Endodermal cell (in vitro differentiated cells): ENCODE results near the gene AQP12B. TPM values are rescaled to one million over a fixed set of nuclear protein-coding genes. Genes with fewer than 3 reads are reported as not detected.

Experiments
- DNase-seq: peaks from one replicate; pipeline ENCODE4 v3.0.0-alpha.2; 2017
- H3K27ac ChIP-seq: 2 replicates; pipeline ENCODE4 v1.5.1; 2013; ENCODE audit warnings: mild to moderate bottlenecking, low read depth, low read length, moderate library complexity
- H3K27me3 ChIP-seq: 2 replicates; pipeline ENCODE4 v1.6.1; 2013; ENCODE audit warnings: mild to moderate bottlenecking, low read length, moderate library complexity; ENCODE audit not compliant: insufficient read depth, control insufficient read depth, poor library complexity, severe bottlenecking
- H3K36me3 ChIP-seq: 2 replicates; pipeline ENCODE4 v1.7.0; 2013; ENCODE audit warnings: mild to moderate bottlenecking, low read length, moderate library complexity; ENCODE audit not compliant: control insufficient read depth, insufficient read depth
- H3K4me1 ChIP-seq: one replicate; pipeline ENCODE4 v1.7.0; 2013; ENCODE audit warnings: low read length; ENCODE audit not compliant: control insufficient read depth, insufficient read depth
- H3K4me3 ChIP-seq: 2 replicates; pipeline ENCODE4 v1.5.1; 2013; ENCODE audit warnings: mild to moderate bottlenecking, low read length, moderate library complexity
- H3K9ac ChIP-seq: 2 replicates; pipeline ENCODE4 v1.6.1; 2013; ENCODE audit warnings: mild to moderate bottlenecking, low read length, moderate library complexity; ENCODE audit not compliant: poor library complexity, severe bottlenecking; ENCODE audit errors: extremely low read depth
- H3K9me3 ChIP-seq: 2 replicates; pipeline ENCODE4 v1.6.1; 2013; ENCODE audit warnings: mild to moderate bottlenecking, low read length, moderate library complexity; ENCODE audit not compliant: control insufficient read depth
- H3K27ac Mint-ChIP-seq: 2 replicates; pipeline ENCODE4 v1.8.0; 2020; ENCODE audit warnings: mixed read lengths
- H3K27me3 Mint-ChIP-seq: 2 replicates; pipeline ENCODE4 v1.8.0; 2021; ENCODE audit warnings: mild to moderate bottlenecking, mixed read lengths; ENCODE audit not compliant: insufficient read depth
- H3K36me3 Mint-ChIP-seq: 2 replicates; pipeline ENCODE4 v1.8.0; 2020; ENCODE audit warnings: low read depth, mixed read lengths
- H3K4me1 Mint-ChIP-seq: 2 replicates; pipeline ENCODE4 v1.8.0; 2020; ENCODE audit warnings: mixed read lengths
- H3K4me3 Mint-ChIP-seq: 2 replicates; pipeline ENCODE4 v1.8.0; 2020; ENCODE audit warnings: mild to moderate bottlenecking, moderate library complexity, mixed read lengths
- H3K9me3 Mint-ChIP-seq: 2 replicates; pipeline ENCODE4 v1.8.0; 2020; ENCODE audit warnings: mild to moderate bottlenecking, mixed read lengths
- WGBS, 2 experiments: methylation state at CpG; one replicate each; pipeline versions ENCODE4 v1.1.5 to v1.1.7; 2013; ENCODE audit warnings: missing lambda C conversion rate in 2 of 2, mixed read lengths in 1 of 2; ENCODE audit not compliant: insufficient coverage in 1 of 2, insufficient read length in 1 of 2; 5-methylcytosine and 5-hydroxymethylcytosine counted together
- total RNA-seq, 2 donors: library from RNA; stranded (reverse); fragmentation: NEBNext Ultra II Directional in 1 of 2; extraction: Animal tissue kit (Norgen Biotek cat#: 25700) in 1 of 2; gene quantifications; 2 replicates in 1 of 2; 3 replicates in 1 of 2; pipeline ENCODE4 v1.2.1, GENCODE V29; 2021
- TF ChIP-seq, protein P1 (sequence below): fragments of 200-600 bp; sonication (generic); conservative IDR thresholded peaks from 2 replicates; pipeline ENCODE4 v1.5.0; 2021; ENCODE audit warnings: antibody characterized with exemption, mild to moderate bottlenecking

Gene AQP12B
- total RNA-seq, 2 donors from 2014 or later = not detected

DNA sequence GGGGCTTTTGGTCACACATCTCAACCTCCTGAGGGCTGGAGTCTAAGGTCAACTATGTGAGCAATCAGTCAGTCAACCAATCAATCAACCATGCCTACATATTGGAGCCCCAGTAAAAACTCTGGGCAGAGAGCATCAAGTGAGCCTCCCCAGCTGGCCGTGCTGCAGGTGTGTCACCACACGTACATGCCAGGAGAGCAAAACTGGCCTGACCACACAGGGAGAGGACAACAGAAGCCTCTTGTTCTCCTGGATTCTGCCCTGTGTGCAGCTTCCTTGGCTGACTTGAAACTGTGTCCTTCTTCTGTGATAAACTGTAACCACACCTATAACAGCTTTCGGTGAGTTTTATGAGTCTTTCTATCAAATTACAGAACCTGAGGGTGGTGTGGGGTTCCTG, 31.5 kb downstream of the AQP12B start:
- Mint-ChIP-seq H3K27ac (no peak overlapping the region), H3K27me3 (peaks cover 32% of the 10 kb centered on the region), H3K9me3 (peaks cover 18% of the 10 kb centered on the region), H3K36me3 (peaks cover 2% of the 10 kb centered on the region), H3K4me1 (peaks cover 17% of the 10 kb centered on the region), H3K4me3 (peak overlapping the region; percentile 33)
- Histone ChIP-seq H3K4me1 (no peaks in the 10 kb centered on the region), H3K9me3 (peaks cover 23% of the 10 kb centered on the region), H3K27ac (no peak overlapping the region), H3K9ac (no peak overlapping the region), H3K36me3 (no peaks in the 10 kb centered on the region), H3K27me3 (no peaks in the 10 kb centered on the region), H3K4me3 (peak overlapping the region; percentile 59)
- TF ChIP-seq, protein P1, sequence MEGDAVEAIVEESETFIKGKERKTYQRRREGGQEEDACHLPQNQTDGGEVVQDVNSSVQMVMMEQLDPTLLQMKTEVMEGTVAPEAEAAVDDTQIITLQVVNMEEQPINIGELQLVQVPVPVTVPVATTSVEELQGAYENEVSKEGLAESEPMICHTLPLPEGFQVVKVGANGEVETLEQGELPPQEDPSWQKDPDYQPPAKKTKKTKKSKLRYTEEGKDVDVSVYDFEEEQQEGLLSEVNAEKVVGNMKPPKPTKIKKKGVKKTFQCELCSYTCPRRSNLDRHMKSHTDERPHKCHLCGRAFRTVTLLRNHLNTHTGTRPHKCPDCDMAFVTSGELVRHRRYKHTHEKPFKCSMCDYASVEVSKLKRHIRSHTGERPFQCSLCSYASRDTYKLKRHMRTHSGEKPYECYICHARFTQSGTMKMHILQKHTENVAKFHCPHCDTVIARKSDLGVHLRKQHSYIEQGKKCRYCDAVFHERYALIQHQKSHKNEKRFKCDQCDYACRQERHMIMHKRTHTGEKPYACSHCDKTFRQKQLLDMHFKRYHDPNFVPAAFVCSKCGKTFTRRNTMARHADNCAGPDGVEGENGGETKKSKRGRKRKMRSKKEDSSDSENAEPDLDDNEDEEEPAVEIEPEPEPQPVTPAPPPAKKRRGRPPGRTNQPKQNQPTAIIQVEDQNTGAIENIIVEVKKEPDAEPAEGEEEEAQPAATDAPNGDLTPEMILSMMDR = no peak
- WGBS, 2 experiments = 95 to 100% methylated on average over 2 to 3 of the region's 3 CpGs
- DNase-seq = peak; percentile 9

DNA sequence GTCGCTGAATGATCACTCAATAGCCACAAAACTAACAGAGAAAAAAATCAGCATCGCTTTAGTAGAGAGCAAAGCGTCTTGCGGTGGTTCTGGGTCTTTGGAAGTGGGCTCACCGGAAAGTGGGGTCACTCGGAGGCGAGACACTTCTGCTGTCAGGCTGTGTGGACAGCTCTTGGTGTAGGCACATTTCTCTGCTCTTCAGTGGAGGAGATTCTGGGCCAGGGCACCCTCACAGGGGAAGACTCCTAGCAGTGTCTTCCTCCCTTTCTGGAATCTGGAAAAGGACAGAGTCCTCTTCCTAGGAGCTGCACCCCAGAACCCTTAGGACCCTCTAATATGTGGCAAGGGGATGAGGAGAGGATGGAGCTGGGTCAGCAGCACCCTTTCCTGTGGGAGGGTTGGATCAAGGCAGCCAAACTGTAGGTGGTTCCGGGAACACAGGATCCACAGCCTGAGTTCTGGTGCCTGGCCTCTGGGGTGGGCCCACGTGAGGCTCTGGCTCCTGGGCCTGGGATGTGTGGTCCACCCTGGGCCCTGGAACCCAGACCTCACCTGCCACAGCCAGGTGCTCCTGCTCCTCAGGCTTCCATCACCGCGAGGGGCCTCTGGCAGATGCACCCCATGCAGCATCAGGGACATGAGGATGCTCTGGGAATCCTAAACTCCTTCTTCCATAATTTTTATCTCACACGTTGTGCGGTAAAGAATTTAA, 32.3 kb downstream of the AQP12B start:
- no peaks in the 10 kb centered on the region for H3K27me3 ChIP-seq
- Mint-ChIP-seq H3K4me1 (peaks cover 17% of the 10 kb centered on the region), H3K27ac (no peak overlapping the region), H3K36me3 (peaks cover 2% of the 10 kb centered on the region), H3K27me3 (peaks cover 32% of the 10 kb centered on the region), H3K9me3 (peaks cover 18% of the 10 kb centered on the region), H3K4me3 (no peak overlapping the region)
- no peaks in the 10 kb centered on the region for H3K36me3 ChIP-seq
- no peak overlapping the region for H3K9ac ChIP-seq
- H3K27ac ChIP-seq = no peak overlapping the region
- no peaks in the 10 kb centered on the region for H3K4me1 ChIP-seq
- H3K9me3 ChIP-seq = peaks cover 23% of the 10 kb centered on the region
- 88 to 94% methylated on average over 8 to 13 of the region's 13 CpGs for WGBS, 2 experiments
- DNase-seq = peak; percentile 22
- TF ChIP-seq, protein P1 = no peak
- peak overlapping the region; percentile 59 for H3K4me3 ChIP-seq

DNA sequence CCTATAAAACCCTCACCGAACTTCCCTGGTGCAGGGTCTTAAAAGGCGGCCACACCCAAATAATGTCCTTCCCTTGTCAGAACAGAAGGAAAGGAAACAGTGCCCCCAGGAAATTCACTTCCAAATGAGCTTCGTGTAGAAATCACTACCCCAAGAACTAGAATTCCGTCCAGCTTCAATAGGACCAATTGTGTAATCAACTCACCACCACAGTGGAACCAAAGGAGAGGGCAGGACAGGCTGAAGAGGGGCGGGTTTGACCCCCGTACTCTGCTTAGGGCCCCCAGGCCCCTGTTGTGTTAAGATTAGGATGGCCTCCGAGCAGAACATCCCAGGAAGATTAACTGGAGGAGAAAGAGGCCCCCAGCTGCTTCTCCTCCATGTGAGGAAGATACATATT, 33.4 kb downstream of the AQP12B start:
- WGBS, 2 experiments = 69% methylated on average over 7 of the region's 7 CpGs; no CpG with 5 or more reads in 1 of the 2 experiments
- no peak overlapping the region for H3K4me3 ChIP-seq
- H3K27ac ChIP-seq = no peak overlapping the region
- H3K9me3 Mint-ChIP-seq = peaks cover 15% of the 10 kb centered on the region
- TF ChIP-seq, protein P1 = no peak
- H3K27ac Mint-ChIP-seq = no peak overlapping the region
- H3K4me1 Mint-ChIP-seq = peaks cover 17% of the 10 kb centered on the region
- no peak overlapping the region for H3K4me3 Mint-ChIP-seq
- DNase-seq = peak; percentile 44
- H3K36me3 Mint-ChIP-seq = peaks cover 2% of the 10 kb centered on the region
- peaks cover 22% of the 10 kb centered on the region for H3K27me3 Mint-ChIP-seq
- no peaks in the 10 kb centered on the region for H3K27me3 ChIP-seq
- no peak overlapping the region for H3K9ac ChIP-seq
- H3K36me3 ChIP-seq = no peaks in the 10 kb centered on the region
- H3K4me1 ChIP-seq = no peaks in the 10 kb centered on the region
- peaks cover 23% of the 10 kb centered on the region for H3K9me3 ChIP-seq
